Retinal pigment epithelial cell (primary cell): ENCODE data around the gene UGT1A5.
"Not testable (repeated sequence)": the region's sequence is repeated elsewhere in the genome, so short reads cannot be mapped to it uniquely, and the experiment has no call there.

Source experiments
- DNase-seq: peaks from one replicate; pipeline ENCODE4 v3.0.0-alpha.2; 2010; ENCODE audit warnings: low read depth
- H3K4me3 ChIP-seq: 2 replicates; pipeline ENCODE4 v1.5.1; 2011; ENCODE audit warnings: mild to moderate bottlenecking, low read length, control low read depth, moderate library complexity
- TF ChIP-seq, protein P1 (sequence below): conservative IDR thresholded peaks from 2 replicates; pipeline ENCODE4 v1.5.1; 2011; ENCODE audit warnings: low read depth, low read length, control low read depth, inconsistent platforms

The UGT1A5 gene

DNA sequence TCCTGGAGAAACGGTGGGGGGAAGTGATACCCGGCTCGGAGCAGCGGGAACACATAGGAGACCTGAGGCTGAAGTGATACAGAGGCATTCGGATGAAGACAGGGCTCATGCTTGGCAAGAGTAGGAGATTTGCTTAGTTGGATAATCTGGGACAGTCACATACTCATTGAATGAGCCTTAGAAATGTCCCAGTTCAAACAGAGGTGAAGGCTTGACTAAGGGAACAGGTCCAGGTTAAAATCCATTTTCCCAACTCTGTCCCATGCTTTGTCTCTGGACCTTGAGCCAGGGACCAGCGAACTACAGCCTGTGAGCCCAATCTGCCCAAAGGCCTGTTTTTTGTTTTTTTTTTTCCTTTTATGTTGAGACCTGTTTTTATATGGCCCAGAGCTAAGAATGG, 18.7 kb upstream of the UGT1A5 start:
- TF ChIP-seq, protein P1, sequence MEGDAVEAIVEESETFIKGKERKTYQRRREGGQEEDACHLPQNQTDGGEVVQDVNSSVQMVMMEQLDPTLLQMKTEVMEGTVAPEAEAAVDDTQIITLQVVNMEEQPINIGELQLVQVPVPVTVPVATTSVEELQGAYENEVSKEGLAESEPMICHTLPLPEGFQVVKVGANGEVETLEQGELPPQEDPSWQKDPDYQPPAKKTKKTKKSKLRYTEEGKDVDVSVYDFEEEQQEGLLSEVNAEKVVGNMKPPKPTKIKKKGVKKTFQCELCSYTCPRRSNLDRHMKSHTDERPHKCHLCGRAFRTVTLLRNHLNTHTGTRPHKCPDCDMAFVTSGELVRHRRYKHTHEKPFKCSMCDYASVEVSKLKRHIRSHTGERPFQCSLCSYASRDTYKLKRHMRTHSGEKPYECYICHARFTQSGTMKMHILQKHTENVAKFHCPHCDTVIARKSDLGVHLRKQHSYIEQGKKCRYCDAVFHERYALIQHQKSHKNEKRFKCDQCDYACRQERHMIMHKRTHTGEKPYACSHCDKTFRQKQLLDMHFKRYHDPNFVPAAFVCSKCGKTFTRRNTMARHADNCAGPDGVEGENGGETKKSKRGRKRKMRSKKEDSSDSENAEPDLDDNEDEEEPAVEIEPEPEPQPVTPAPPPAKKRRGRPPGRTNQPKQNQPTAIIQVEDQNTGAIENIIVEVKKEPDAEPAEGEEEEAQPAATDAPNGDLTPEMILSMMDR, result no peak
- DNase-seq, result no peak

DNA sequence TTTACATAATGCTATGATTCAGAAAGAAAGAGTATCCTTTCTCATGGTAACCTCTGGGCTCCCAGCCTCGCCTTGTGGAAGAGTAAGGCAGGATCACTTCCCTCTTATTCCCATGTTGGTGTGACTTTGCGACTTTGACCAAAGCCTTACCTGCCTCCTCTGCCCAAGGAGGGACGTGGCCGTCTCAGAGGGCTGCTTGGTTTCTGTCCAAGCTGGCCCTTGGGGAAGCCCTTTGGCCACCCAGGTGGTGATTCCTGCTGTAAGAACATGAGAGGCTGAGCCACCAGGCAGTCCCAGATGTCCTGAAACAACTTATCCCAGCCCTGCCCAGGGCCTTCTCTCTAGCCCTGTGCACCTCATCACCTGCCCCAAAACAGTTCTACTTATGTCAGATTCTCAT, 14.0 kb upstream of the UGT1A5 start:
- H3K4me3 ChIP-seq, result no peak overlapping the region
- DNase-seq, result no peak
- TF ChIP-seq, protein P1, result no peak

More for the DNA sequence above, 18.7 kb upstream of the UGT1A5 start:
- H3K4me3 ChIP-seq, result no peak overlapping the region

DNA sequence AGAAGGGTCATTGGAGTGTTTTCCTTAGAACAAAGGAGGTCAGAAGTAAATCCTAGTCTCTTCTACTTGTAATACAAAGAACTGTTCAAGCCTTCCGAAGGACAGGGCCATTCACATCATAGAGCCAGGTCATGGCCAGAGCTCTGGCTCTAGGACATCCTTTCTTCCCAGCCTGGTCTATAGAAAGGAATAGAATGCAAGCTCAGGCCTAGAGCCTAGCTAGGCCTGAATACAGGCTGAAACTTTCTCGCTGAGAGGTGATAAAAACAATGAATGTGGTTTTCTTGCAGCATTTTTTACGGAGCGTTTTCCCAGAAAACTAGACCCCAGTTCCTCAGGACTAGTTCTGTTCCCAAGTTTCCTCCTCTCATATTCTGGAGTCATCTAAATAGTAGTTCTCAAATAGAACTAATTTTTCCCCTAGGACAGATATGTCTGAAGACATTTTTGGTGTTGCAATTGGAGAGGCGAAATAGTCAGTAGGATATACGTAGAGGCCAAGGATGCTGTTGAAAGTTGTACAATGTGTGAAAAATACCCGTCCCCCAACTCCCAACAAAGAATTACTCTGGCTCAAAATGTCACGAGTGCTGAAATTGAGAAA, 13.2 kb upstream of the UGT1A5 start:
- no peak overlapping the region for H3K4me3 ChIP-seq
- TF ChIP-seq, protein P1, result no peak
- no peak for DNase-seq

DNA sequence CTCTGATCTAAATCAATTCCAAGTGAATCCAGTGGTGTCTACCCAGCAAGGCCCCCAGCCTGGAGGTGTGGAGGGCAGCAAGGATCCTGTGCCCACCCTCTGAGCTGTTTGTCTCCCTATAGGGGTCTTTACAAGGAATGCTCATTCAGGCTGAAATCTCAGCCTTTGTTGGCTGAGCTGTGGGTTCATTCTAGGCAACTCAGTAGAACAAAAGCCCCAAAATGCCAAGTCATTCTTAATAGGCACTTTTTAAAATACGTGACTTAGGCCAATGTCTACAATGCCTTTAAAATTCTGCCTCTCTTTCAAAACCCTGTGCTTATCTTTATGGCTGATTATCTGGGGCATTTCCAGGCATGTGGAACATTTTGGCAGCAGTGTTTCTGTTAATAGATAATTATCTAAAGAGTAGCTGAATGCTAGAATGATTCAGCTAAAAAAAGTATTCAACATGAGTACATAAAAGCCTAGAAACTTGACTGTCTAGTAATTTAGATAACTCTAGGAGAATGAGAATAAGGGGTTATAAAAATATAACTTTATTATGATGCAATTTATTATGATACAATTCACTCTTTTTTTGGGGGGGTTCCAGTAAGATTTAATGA, 12.6 kb upstream of the UGT1A5 start:
- TF ChIP-seq, protein P1, result no peak
- H3K4me3 ChIP-seq, result no peak overlapping the region
- peak; percentile 31 for DNase-seq

DNA sequence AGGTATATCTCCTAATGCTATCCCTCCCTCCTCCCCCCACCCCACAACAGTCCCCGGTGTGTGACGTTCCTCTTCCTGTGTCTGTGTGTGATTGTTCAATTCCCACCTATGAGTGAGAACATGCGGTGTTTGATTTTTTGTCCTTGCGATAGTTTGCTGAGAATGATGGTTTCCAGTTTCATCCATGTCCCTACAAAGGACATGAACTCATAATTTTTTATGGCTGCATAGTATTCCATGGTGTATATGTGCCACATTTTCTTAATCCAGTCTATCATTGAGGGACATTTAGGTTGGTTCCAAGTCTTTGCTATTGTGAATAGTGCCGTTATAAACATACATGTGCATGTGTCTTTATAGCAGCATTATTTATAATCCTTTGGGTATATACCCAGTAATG, 11.9 kb upstream of the UGT1A5 start:
- DNase-seq, H3K4me3 ChIP-seq: not testable (repeated sequence)

DNA sequence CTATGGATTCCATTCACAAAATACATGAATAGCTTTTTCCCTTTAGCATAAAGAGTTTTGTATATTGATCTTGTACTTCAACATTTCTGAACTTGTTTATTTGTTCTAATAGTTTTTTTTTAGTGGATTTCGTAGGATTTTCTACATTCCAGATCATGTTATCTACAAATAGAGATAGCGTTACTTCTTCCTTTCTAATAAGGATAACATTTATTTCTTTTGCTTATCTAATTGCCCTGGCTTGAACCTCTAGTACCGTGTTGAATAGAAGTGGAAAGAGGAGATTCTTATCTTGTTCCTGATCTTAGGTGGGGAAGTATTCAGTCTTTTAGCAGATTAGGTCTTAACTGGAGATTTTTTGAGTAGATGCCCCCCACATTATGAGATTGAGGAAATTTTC, 10.5 kb upstream of the UGT1A5 start:
- H3K4me3 ChIP-seq, result no peak overlapping the region
- TF ChIP-seq, protein P1, result no peak
- no peak for DNase-seq

DNA sequence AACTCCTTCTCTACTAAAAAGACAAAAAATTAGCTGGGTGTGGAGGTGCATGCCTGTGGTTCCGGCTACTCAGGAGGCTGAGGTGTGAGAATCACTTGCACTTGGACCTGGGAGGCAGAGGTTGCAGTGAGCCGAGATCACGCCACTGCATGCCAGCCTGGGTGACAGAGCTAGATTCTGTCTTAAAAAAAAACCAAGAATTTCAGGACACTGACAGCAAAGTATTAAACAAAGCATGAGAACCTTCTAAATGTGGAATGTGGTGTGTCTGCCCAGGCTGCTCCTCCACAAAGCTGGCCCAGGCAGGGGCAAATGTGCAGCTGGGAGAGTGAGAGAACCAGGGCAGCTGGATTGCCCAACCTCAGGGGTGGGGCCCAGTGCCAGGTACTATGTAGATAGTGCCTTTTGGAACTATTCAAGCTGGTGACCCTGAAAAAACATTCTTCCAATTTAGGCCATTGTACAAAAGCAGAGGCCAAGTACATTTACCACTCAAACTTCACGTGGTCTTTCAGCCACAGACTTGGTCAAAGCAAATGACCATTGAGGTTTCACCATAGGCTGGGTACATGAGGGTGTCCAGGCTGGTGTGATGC, 6.7 kb upstream of the UGT1A5 start:
- no peak for DNase-seq
- TF ChIP-seq, protein P1, result no peak
- H3K4me3 ChIP-seq, result no peak overlapping the region
